GM18951 (cell line): ENCODE measurements around the gene FAM20C.
"Not testable (repeated sequence)": the region's sequence is repeated elsewhere in the genome, so short reads cannot be mapped to it uniquely, and the experiment has no call there.

Source experiments
- POLR2A ChIP-seq: IDR thresholded peaks from 4 replicates; pipeline ENCODE4 v1.6.1; 2011; ENCODE audit warnings: mild to moderate bottlenecking; ENCODE audit not compliant: insufficient read length, insufficient read depth; ENCODE audit errors: extremely low read depth
- in situ Hi-C: fragments of 300-500 bp; cut with MboI; formaldehyde crosslinking; loops from one replicate; pipeline ENCODE4 v1.12.0; 2022; ENCODE audit warnings: low sequenced_read_pairs, mixed read lengths, inconsistent platforms; ENCODE audit not compliant: unreplicated experiment

FAM20C gene

DNA sequence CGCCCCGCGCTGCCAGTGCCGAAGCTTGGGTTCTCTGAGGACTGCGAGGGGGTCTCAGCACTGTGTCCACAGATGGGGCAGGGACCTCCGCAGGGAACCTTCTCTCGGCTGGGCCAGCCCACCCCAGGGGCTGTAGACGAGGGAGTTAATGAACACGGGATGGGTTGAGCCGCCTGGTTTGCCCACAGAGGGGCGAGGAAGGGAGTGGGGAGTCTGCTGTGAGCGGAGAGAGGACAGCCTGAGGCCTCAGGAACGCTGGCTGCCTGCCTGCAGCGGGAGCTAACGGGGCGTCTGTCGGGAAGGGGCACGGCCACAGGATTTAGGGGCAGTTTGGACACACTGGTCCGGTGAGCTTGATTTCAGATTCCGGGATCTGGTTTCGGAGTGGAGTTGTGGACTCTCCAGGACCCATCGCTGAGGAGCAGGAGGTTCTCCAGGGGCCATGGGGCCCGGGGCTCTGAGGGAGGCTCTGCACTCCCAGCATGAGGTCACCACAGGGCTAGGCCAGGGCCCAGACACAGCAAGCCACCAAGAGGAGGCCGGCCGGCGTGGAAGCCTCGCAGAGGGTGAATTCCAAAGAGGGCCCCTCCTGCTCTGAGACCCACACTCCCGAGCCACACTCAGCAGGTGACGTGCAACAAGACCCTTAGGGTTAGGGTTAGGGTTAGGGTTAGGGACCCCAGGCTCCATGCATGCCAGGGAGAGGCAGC is 19.0 kb upstream of the FAM20C start:
- in situ Hi-C loops, result no loop called here
- no peak for TF ChIP-seq POLR2A

DNA sequence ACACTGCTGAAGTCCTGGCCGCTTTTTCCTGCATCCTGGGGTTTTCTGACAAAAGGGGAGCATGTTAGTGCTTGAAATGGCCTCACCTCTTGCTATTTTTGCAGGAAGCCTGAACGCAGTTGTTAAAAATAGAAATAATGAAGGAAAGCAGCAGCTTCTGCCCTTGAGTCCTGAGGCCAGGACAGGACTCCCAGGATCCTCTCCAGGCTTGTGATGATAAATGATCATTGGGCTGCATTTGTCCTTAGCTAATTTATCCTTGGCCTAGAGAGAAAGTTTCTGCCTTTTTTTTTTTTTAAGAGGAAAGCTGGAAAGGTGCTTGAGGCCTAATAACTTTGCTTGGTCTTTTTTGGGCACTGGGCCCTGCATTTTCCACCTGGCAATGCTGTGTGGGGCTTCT is 17.7 kb upstream of the FAM20C start:
- TF ChIP-seq POLR2A, result no peak
- in situ Hi-C loops, result no loop called here

DNA sequence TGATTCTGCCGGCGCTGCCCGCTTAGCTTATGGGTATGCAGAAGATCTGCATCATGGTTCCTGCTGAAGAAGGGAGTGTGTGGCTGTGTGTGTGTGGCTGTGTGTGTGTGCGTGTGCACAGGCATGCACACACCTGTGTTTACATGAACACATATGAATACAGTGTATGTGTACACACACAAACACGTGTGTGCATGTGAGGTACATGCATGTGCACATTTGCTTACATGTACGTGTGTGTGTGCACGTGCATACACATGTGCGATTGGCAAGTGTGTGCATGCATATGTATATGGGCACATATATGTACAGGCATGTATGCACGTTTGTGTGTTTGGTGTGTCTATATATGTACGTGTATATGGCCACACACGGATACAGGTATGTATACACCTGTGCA is 16.4 kb upstream of the FAM20C start:
- in situ Hi-C loops, result no loop called here
- TF ChIP-seq POLR2A, result no peak

DNA sequence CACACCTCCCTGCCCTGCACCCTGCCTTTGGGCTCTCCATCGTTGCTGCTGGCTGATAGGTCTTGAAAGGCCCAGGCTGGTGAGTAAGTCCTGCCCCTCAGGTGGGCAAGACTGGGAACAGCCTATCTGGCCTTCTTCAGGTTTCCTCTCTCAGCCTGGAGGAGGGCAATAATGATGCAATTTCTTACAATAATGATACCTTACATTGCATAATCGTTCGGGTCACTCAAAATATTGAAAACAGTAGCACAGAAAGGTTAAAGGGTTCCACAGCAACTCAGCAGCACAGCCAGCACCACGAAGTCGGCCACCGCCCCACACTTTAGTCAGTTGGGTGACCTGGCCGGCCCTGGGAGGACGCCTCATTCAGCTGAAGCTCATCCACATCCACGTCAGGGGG is 16.0 kb upstream of the FAM20C start:
- in situ Hi-C loops, result no loop called here
- no peak for TF ChIP-seq POLR2A

DNA sequence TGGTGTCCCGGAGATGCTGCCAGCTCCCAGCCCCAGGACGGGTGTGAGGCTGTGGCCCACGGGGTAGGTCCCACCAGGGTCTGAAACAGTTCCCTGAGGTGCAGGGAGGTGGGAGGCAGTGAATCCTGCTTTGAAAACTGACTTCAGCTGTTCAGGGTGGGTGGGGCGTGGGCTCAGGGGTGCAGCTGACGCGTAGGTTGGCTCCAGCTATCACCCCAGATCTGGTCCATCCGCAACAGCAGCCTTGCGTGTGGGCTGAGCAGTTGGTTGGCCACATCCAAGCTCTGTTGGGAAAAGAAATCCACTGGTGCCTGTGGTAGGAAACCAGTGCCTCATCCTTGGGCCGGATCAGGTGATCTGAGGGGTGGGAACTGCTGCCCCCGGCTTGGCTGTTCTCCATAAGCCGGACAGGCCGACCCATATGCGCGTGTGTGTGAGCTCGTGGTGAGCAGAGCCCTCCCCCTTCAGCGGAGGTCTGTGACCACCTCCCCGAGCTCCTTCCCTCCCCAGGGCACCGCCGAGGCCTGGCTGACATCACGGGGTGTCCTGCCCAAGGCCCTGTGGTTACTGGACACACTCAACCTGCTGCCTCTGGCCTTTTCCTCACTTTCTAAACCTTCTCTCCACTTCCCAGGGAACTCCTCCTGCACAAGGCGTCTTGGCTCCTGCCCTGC is 15.4 kb upstream of the FAM20C start:
- in situ Hi-C loops, result no loop called here
- TF ChIP-seq POLR2A, result no peak

GRCh38 chr7:178444-178843 is 13.9 kb upstream of the FAM20C start:
- in situ Hi-C loops, result no loop called here
- no peak for TF ChIP-seq POLR2A

- no peak for TF ChIP-seq POLR2A
- in situ Hi-C loops, result no loop called here
Observed at GRCh38 chr7:179209-179681, 13.1 kb upstream of the FAM20C start.

GRCh38 chr7:179948-180694 is 12.2 kb upstream of the FAM20C start:
- no peak for TF ChIP-seq POLR2A
- in situ Hi-C loops, result no loop called here

DNA sequence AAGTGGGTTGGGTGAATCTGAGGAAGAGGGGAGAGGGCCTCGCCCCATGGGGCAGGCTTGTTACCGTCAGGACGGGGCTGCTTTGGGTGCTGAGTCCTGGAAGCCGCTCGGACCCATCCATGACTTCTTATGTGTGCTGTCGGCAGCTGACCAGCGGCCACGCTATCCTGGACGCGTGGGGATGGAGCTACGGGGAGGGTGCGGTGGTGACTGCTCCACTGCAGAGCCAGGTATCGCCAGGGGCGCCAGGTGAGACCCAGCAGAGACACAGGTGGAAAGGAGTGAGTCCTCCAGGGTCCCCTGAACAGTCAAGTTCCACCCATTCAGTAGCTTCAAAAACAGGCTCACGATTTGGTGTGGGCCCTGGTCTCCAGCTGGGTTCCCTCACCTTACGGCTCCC is 10.6 kb upstream of the FAM20C start:
- in situ Hi-C loops, result no loop called here
- TF ChIP-seq POLR2A, result no peak

- in situ Hi-C loops, result not testable (repeated sequence)
Observed at GRCh38 chr7:182502-182901, 9.9 kb upstream of the FAM20C start.

DNA sequence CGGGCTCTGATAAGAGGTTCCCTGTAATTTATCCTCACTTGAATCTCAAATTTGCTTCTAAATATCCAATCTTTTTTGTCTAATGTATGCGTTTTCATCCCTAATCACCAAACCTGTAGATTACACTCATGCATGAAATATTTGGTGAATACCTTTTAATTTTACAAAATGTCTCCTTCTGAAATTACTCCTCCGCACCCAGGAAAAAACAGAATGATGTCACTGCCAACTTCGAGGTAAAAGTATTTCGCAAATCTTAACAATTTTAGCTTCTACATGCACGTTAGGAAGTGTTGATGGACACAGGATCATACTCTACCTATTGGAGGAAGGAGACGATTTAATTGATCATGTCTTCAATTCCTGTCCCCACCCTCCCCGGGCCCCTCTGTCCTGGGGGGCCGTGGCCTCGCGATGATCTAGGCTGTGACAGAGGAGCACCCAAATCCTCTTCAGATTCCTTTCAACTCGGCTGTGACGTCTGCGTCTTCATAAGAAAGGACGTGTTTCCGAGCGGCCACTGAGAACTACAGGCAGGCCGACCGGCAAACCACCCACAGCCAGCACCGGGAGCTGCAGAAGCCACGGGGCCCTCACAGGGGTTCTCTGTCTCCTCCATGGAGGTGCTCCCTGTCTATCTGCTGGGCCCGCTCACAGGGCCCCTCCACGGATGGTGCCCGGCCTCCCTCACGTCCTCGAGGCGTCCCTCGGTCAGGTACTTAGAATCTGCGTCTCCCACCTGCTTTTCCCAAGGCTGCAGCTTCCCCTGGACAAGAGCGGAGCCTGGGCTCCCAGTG is 8.7 kb upstream of the FAM20C start:
- TF ChIP-seq POLR2A, result no peak
- in situ Hi-C loops, result no loop called here

- in situ Hi-C loops, result no loop called here
- TF ChIP-seq POLR2A, result no peak
Observed at GRCh38 chr7:184294-185264, 7.8 kb upstream of the FAM20C start.

- no peak for TF ChIP-seq POLR2A
Observed at GRCh38 chr7:186516-187113, 5.8 kb upstream of the FAM20C start.

More at GRCh38 chr7:186516-187113, 5.8 kb upstream of the FAM20C start:
- in situ Hi-C loops, result no loop called here
